ENCODE results near the gene FAS. TPM values are rescaled to one million over a fixed set of nuclear protein-coding genes. Genes with fewer than 3 reads are reported as not detected.
A peak's percentile ranks its signal among the peaks of the same experiment; 100 is the strongest.
"Not testable (repeated sequence)": the region's sequence is repeated elsewhere in the genome, so short reads cannot be mapped to it uniquely, and the experiment has no call there.

Gene FAS
- total RNA-seq, 3 donors from 2014 or later, result 31.8 to 51.0 (median 50.8) TPM

GRCh38 chr10:89019569-89020327, 29.1 kb downstream of the FAS start:
- H3K36me3 ChIP-seq (ENCODE audit: low read depth), result no peaks in the 10 kb centered on the region
- intact Hi-C loops (cut with DNase I, micrococcal nuclease), result no loop called here
- no peak for ATAC-seq

DNA sequence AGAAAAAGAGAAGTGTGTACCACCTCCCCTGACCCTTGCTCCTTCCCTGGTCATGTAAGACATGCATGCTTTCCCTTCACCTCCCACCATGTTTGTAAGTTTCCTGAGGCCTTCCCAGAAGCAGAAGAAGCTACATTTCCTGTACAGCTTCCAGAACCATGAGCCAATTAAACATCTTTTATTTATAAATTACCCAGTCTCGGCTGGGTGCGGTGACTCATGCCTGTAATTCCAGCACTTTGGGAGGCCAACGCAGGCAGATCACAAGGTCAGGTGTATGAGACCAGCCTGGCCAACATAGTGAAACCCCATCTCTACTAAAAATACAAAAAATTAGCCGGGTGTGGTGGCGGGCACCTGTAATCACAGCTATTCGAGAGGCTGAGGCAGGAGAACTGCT, 30.9 kb downstream of the FAS start:
- H3K9me3 ChIP-seq; H3K4me3 ChIP-seq; H3K4me1 ChIP-seq (ENCODE audit: low read depth); intact Hi-C loops (cut with DNase I, micrococcal nuclease); ATAC-seq; H3K36me3 ChIP-seq (ENCODE audit: low read depth); DNase-seq: not testable (repeated sequence)

More at GRCh38 chr10:89019569-89020327, 29.1 kb downstream of the FAS start:
- TF ChIP-seq, protein P1, sequence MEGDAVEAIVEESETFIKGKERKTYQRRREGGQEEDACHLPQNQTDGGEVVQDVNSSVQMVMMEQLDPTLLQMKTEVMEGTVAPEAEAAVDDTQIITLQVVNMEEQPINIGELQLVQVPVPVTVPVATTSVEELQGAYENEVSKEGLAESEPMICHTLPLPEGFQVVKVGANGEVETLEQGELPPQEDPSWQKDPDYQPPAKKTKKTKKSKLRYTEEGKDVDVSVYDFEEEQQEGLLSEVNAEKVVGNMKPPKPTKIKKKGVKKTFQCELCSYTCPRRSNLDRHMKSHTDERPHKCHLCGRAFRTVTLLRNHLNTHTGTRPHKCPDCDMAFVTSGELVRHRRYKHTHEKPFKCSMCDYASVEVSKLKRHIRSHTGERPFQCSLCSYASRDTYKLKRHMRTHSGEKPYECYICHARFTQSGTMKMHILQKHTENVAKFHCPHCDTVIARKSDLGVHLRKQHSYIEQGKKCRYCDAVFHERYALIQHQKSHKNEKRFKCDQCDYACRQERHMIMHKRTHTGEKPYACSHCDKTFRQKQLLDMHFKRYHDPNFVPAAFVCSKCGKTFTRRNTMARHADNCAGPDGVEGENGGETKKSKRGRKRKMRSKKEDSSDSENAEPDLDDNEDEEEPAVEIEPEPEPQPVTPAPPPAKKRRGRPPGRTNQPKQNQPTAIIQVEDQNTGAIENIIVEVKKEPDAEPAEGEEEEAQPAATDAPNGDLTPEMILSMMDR (IDR thresholded peaks at IDR 0.05), result no peak
- no peak overlapping the region for H3K4me3 ChIP-seq
- peaks cover 2% of the 10 kb centered on the region for H3K9me3 ChIP-seq
- H3K4me1 ChIP-seq (ENCODE audit: low read depth), result no peaks in the 10 kb centered on the region
- no peak for DNase-seq

GRCh38 chr10:89022734-89023133, 32.1 kb downstream of the FAS start:
- DNase-seq (no peak), ATAC-seq (no peak)
- no peak overlapping the region for H3K4me3 ChIP-seq
- intact Hi-C loops (cut with DNase I, micrococcal nuclease), result no loop called here
- no peaks in the 10 kb centered on the region for H3K36me3 ChIP-seq (ENCODE audit: low read depth)
- TF ChIP-seq, protein P1 (IDR thresholded peaks at IDR 0.05), result no peak
- no peaks in the 10 kb centered on the region for H3K4me1 ChIP-seq (ENCODE audit: low read depth)
- H3K9me3 ChIP-seq, result peaks cover 2% of the 10 kb centered on the region

GRCh38 chr10:89025453-89025852, 34.9 kb downstream of the FAS start:
- TF ChIP-seq, protein P1 (IDR thresholded peaks at IDR 0.05), result no peak
- intact Hi-C loops (cut with DNase I, micrococcal nuclease), result no loop called here
- no peak for ATAC-seq

DNA sequence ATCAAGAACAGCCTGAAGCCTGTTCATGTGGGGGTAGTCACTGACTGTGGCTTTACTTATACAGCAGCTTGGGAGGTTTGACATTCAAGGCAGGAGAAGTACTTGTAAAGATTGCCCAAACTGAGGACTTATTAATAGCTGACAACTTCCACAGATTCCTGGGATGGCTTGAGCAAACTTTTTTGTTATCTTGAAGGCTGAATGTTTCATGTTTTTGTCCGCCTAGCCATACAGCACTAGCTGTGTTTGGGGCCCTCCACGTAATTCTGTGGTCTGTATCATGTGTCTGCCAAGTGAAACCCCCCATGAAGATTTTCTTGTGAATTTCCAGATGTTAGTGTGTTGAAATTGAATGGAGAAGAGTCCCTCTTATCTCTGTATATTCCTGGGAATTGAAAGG, 38.6 kb downstream of the FAS start:
- Histone ChIP-seq H3K4me3 (no peak overlapping the region), H3K36me3 (ENCODE audit: low read depth) (no peaks in the 10 kb centered on the region), H3K9me3 (no peaks in the 10 kb centered on the region), H3K4me1 (ENCODE audit: low read depth) (peaks cover 6% of the 10 kb centered on the region)
- ATAC-seq, result no peak
- TF ChIP-seq, protein P1 (IDR thresholded peaks at IDR 0.05), result no peak
- DNase-seq, result no peak
- intact Hi-C loops (cut with DNase I, micrococcal nuclease), result no loop called here

More at GRCh38 chr10:89025453-89025852, 34.9 kb downstream of the FAS start:
- Histone ChIP-seq H3K36me3 (ENCODE audit: low read depth) (no peaks in the 10 kb centered on the region), H3K9me3 (no peaks in the 10 kb centered on the region), H3K4me1 (ENCODE audit: low read depth) (peaks cover 6% of the 10 kb centered on the region), H3K4me3 (no peak overlapping the region)
- no peak for DNase-seq

DNA sequence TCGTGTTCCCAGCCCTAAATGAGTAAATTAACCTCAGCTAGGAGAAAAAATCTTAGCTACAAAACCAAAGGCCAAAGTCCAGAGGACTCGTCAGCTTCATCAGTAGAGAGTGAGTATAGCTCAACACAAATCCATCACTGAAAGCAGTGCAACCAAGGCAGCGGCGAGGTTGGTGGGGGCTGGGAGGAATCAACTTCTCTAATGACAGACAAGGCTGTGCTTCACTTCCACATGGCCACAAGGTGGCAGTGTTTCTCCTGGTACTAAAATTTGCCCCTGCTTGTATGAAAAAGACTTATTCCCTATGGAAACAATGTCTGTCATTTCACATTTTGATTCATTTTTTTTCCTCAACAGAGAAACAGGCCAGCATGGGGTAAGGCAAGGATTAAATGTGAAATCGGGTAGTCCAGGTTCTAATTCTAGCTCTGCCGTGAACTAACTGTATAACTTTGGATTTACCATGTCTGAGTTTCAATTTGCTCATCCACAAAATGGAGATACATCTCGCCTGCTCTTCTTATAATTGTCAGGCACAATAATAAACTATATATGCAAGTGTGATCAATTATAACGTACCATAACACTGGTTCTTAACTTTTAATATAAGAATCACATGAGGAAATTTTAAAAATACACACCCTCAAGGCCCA, 39.3 kb downstream of the FAS start:
- peak; percentile 85 for ATAC-seq
- intact Hi-C loops (cut with DNase I, micrococcal nuclease), result loop anchor here (5.0 kb wide), 1 partner anchor 187 kb away; no protein-coding TSS in a partner anchor
- DNase-seq, result peak; percentile 55 to 78 (median 58)
- TF ChIP-seq, protein P1 (IDR thresholded peaks at IDR 0.05), result peak; percentile 81
- no peaks in the 10 kb centered on the region for H3K36me3 ChIP-seq (ENCODE audit: low read depth)
- no peak overlapping the region for H3K4me3 ChIP-seq
- peaks cover 6% of the 10 kb centered on the region for H3K4me1 ChIP-seq (ENCODE audit: low read depth)
- no peaks in the 10 kb centered on the region for H3K9me3 ChIP-seq
